Activated CD8-positive, alpha-beta T cell treated with anti-CD3 and anti-CD28 coated beads for 36 hours (primary cell): ENCODE results near the gene DNPH1. TPM values are rescaled to one million over a fixed set of nuclear protein-coding genes. Genes with fewer than 3 reads are reported as not detected.

Experiments used
- ATAC-seq: fragments of 200-7000 bp; cut with Tn5 transposase; one replicate; pipeline ENCODE4 v1.10.0; 2021; ENCODE audit warnings: mild to moderate bottlenecking, moderate library complexity
- CTCF ChIA-PET: fragments of 350-600 bp; sonication (Branson Sonifier 250); formaldehyde crosslinking; loops from one replicate; lab custom pipeline; 2021; ENCODE audit warnings: antibody characterized with exemption; lab: Charles Lee
- POLR2A ChIA-PET: fragments of 350-600 bp; sonication (Branson Sonifier 250); formaldehyde crosslinking; loops from one replicate; lab custom pipeline; 2021; ENCODE audit warnings: antibody characterized with exemption; lab: Charles Lee
- DNase-seq: peaks from one replicate; pipeline ENCODE4 v3.0.0-alpha.2; 2020
- H3K27ac Mint-ChIP-seq: one replicate; pipeline ENCODE4 v1.8.0; 2021; ENCODE audit warnings: mild to moderate bottlenecking, mixed read lengths
- H3K27me3 Mint-ChIP-seq: one replicate; pipeline ENCODE4 v1.8.0; 2021; ENCODE audit warnings: mixed read lengths
- H3K36me3 Mint-ChIP-seq: one replicate; pipeline ENCODE4 v1.8.0; 2021; ENCODE audit warnings: low read depth, mixed read lengths
- H3K4me1 Mint-ChIP-seq: one replicate; pipeline ENCODE4 v1.8.0; 2021; ENCODE audit warnings: low read depth, mixed read lengths
- H3K4me3 Mint-ChIP-seq: one replicate; pipeline ENCODE4 v1.8.0; 2021; ENCODE audit warnings: mild to moderate bottlenecking, moderate library complexity, mixed read lengths
- H3K9me3 Mint-ChIP-seq: one replicate; pipeline ENCODE4 v1.8.0; 2021; ENCODE audit warnings: mixed read lengths
- CTCF ChIP-seq: fragments of 200-600 bp; IDR thresholded peaks from one replicate; pipeline ENCODE4 v1.8.0; 2022; ENCODE audit warnings: antibody characterized with exemption, mild to moderate bottlenecking
- intact Hi-C: fragments of 100-400 bp; cut with micrococcal nuclease; formaldehyde crosslinking; loops from one replicate; pipeline ENCODE4 v1.10.0; 2022
- total RNA-seq, 2 experiments: library from RNA; stranded (reverse); gene quantifications; one replicate each; pipeline ENCODE4 v1.2.3, GENCODE V29; 2021

DNPH1 gene
- total RNA-seq, 2 experiments from 2014 or later: 86.2 to 86.5 TPM

DNA sequence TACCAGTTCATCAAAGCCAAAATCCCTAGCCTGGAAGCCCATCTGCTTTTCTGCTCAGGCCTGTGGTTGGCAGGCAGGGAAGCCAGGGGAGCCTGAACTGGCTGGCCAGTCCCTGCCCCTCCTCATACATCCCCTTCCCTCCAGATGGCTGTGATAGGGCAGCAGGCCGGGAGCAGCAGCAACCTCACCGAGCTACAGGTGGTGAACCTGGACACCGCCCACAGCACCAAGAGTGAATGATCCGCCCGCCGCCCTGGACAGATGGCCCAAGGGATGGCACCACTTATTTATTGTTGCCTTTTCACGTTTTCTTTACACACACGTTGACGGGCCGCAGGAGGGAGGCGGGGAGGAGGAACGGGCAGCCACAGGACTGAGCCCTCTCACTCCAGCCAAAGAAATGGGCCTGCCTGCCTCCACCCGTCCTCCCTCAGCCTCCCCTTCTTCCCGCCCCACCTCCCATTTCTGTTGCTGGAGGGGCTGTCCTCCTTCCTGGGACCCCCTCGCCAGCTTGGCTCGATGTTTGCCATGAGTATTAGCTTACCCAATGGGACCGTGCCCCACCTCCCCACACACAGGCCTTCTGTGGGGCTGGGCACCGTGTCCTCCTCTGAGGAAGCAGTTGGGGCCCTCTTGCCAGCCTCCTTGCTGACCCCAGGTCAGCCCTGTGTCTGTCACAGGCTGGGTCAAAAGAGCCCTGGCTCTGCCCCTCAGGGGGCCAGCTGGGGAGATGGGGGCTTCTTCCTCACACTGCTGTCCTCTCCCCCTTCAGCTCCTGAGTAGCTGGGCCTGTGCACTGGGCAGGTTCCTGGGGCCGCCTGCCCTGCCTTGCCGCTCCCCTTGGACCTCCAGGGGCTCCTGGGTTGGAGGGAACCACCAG lies 50.1 kb downstream of the DNPH1 start:
- POLR2A ChIA-PET: interaction anchor here (0.6 to 1.2 kb wide), 2 partner anchors 12 to 340 kb away, joined by 3 read pairs; no protein-coding TSS in a partner anchor
- H3K27ac Mint-ChIP-seq: no peak overlapping the region
- CTCF ChIA-PET: no interaction called here
- H3K9me3 Mint-ChIP-seq: no peaks in the 10 kb centered on the region
- no peak for ATAC-seq
- intact Hi-C loops: no loop called here
- DNase-seq: no peak
- no peak for TF ChIP-seq CTCF
- H3K36me3 Mint-ChIP-seq: peaks cover 41% of the 10 kb centered on the region
- peaks cover 42% of the 10 kb centered on the region for H3K4me1 Mint-ChIP-seq
- no peak overlapping the region for H3K4me3 Mint-ChIP-seq
- no peaks in the 10 kb centered on the region for H3K27me3 Mint-ChIP-seq

DNA sequence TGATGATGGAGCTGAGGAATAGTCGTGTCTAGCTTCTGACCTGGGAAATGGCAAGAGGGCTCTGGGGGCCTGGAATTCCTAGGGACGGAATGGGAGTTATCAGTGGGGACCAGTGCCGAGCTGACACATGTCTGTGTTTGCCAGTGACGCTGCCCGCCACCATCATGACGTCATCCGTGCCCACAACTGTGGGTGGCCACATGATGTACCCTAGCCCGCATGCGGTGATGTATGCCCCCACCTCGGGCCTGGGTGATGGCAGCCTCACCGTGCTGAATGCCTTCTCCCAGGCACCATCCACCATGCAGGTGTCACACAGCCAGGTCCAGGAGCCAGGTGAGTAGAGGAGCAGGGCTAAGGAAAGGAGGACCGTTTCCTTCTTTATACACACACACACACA lies 51.1 kb downstream of the DNPH1 start:
- ATAC-seq: no peak
- intact Hi-C loops: no loop called here

DNA sequence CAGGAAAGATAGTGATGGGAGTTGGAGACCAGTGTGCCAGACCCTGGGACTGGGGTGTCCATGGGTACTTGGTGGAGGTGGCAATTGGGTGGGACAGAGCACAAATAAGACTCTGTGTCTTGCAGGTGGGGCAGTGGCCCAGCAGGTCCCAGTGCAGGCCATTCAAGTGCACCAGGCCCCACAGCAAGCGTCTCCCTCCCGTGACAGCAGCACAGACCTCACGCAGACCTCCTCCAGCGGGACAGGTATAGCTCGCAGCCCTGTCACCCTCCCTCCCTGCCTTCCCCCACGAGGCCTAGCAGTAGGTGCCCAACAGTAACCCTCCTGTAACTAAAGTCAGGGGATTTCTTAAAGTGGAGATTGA lies 52.9 kb downstream of the DNPH1 start:
- H3K9me3 Mint-ChIP-seq: no peaks in the 10 kb centered on the region
- TF ChIP-seq CTCF: no peak
- intact Hi-C loops: no loop called here
- peaks cover 38% of the 10 kb centered on the region for H3K4me1 Mint-ChIP-seq
- no peaks in the 10 kb centered on the region for H3K27me3 Mint-ChIP-seq
- no peak overlapping the region for H3K4me3 Mint-ChIP-seq
- CTCF ChIA-PET: interaction anchor here (1.4 kb wide), 1 partner anchor 9 kb away, joined by 3 read pairs; no protein-coding TSS in a partner anchor
- POLR2A ChIA-PET: interaction anchor here (3.4 kb wide), 1 partner anchor 48 kb away, joined by 13 read pairs; no protein-coding TSS in a partner anchor
- peaks cover 47% of the 10 kb centered on the region for H3K36me3 Mint-ChIP-seq
- peak overlapping the region; percentile 57 for H3K27ac Mint-ChIP-seq
- ATAC-seq: no peak
- DNase-seq: no peak

More for the DNA sequence above, 51.1 kb downstream of the DNPH1 start:
- no peak for TF ChIP-seq CTCF
- H3K4me3 Mint-ChIP-seq: no peak overlapping the region
- H3K27me3 Mint-ChIP-seq: no peaks in the 10 kb centered on the region
- no peak for DNase-seq
- H3K27ac Mint-ChIP-seq: no peak overlapping the region
- H3K9me3 Mint-ChIP-seq: no peaks in the 10 kb centered on the region
- H3K4me1 Mint-ChIP-seq: peaks cover 43% of the 10 kb centered on the region
- H3K36me3 Mint-ChIP-seq: peaks cover 39% of the 10 kb centered on the region
- CTCF ChIA-PET: no interaction called here
- POLR2A ChIA-PET: interaction anchor here (0.9 to 1.2 kb wide), 2 partner anchors 13 to 44 kb away, joined by 3 to 5 read pairs; no protein-coding TSS in a partner anchor

- CTCF ChIA-PET: interaction anchor here (1.4 to 2.7 kb wide), 3 partner anchors 10 to 54 kb away, joined by 3 to 9 read pairs (median 9); partner anchors contain the start of gene DNPH1
- peaks cover 44% of the 10 kb centered on the region for H3K36me3 Mint-ChIP-seq
Observed at GRCh38 chr6:43175676-43176422, 53.4 kb downstream of the DNPH1 start.

More at GRCh38 chr6:43175676-43176422, 53.4 kb downstream of the DNPH1 start:
- no peaks in the 10 kb centered on the region for H3K9me3 Mint-ChIP-seq
- peaks cover 33% of the 10 kb centered on the region for H3K4me1 Mint-ChIP-seq
- DNase-seq (no peak), ATAC-seq (no peak)
- intact Hi-C loops: no loop called here
- POLR2A ChIA-PET: interaction anchor here (1.2 to 3.4 kb wide), 3 partner anchors 12 to 196 kb away, joined by 3 to 13 read pairs (median 4); partner anchors contain the start of gene PEX6
- TF ChIP-seq CTCF: no peak
- no peak overlapping the region for H3K4me3 Mint-ChIP-seq
- H3K27me3 Mint-ChIP-seq: no peaks in the 10 kb centered on the region
- peak overlapping the region; percentile 57 for H3K27ac Mint-ChIP-seq

Other genes with a start within 250 kb of the DNPH1 start
- 10 to 100 TPM; 41.6 to 47.5 TPM for gene PPP2R5D, start 244.9 kb downstream of the DNPH1 start, total RNA-seq
- gene MEA1, start 215.5 kb downstream of the DNPH1 start, total RNA-seq: 10 to 100 TPM; 84.8 to 92.3 TPM
- 10 to 100 TPM; 58.6 to 64.0 TPM for gene KLHDC3, start 215.2 kb downstream of the DNPH1 start, total RNA-seq
- gene RRP36, start 207.9 kb downstream of the DNPH1 start, total RNA-seq: 10 to 100 TPM; 47.9 to 48.0 TPM
- gene CUL7, start 175.6 kb downstream of the DNPH1 start, total RNA-seq: 10 to 100 TPM; 13.9 TPM
- 100 to 1,000 TPM; 108 TPM for gene MRPL2, start 170.0 kb downstream of the DNPH1 start, total RNA-seq
- gene KLC4, start 169.8 kb downstream of the DNPH1 start, total RNA-seq: 10 to 100 TPM; 10.6 to 11.5 TPM
- gene PTK7, start 153.2 kb downstream of the DNPH1 start, total RNA-seq: 1 to 10 TPM; 3.8 to 4.1 TPM
- 10 to 100 TPM; 34.5 to 35.4 TPM for gene SRF, start 58.2 kb downstream of the DNPH1 start, total RNA-seq
- 10 to 100 TPM; 38.8 to 43.1 TPM for gene CUL9, start 47.3 kb downstream of the DNPH1 start, total RNA-seq
- under 1 TPM; 0.09 to 0.11 TPM for gene TTBK1, start 14.0 kb upstream of the DNPH1 start, total RNA-seq
- not detected for gene SLC22A7, start 68.8 kb upstream of the DNPH1 start, total RNA-seq
- gene CRIP3, start 79.3 kb upstream of the DNPH1 start, total RNA-seq: 1 to 10 TPM; 2.2 to 2.4 TPM
- 10 to 100 TPM; 13.1 to 13.5 TPM for gene ZNF318, start 140.2 kb upstream of the DNPH1 start, total RNA-seq
- 10 to 100 TPM; 27.2 to 27.5 TPM for gene ABCC10, start 198.1 kb upstream of the DNPH1 start, total RNA-seq
- 1 to 10 TPM; 1.0 to 1.1 TPM for gene DLK2, start 226.1 kb upstream of the DNPH1 start, total RNA-seq
- 10 to 100 TPM; 30.2 to 32.9 TPM for gene TJAP1, start 248.1 kb upstream of the DNPH1 start, total RNA-seq